Retinal pigment epithelial cell (primary cell): Measurements from ENCODE around the gene EXD2.
"Not testable (repeated sequence)": the region's sequence is repeated elsewhere in the genome, so short reads cannot be mapped to it uniquely, and the experiment has no call there.

ENCODE experiments used
- DNase-seq: peaks from one replicate; pipeline ENCODE4 v3.0.0-alpha.2; 2010; ENCODE audit warnings: low read depth
- H3K4me3 ChIP-seq: 2 replicates; pipeline ENCODE4 v1.5.1; 2011; ENCODE audit warnings: mild to moderate bottlenecking, low read length, control low read depth, moderate library complexity
- CTCF ChIP-seq: conservative IDR thresholded peaks from 2 replicates; pipeline ENCODE4 v1.5.1; 2011; ENCODE audit warnings: low read depth, low read length, control low read depth, inconsistent platforms

The EXD2 gene

GRCh38 chr14:69170839-69171238, 20.5 kb upstream of the EXD2 start:
- no peak overlapping the region for H3K4me3 ChIP-seq
- DNase-seq, result no peak
- TF ChIP-seq CTCF, result no peak

DNA sequence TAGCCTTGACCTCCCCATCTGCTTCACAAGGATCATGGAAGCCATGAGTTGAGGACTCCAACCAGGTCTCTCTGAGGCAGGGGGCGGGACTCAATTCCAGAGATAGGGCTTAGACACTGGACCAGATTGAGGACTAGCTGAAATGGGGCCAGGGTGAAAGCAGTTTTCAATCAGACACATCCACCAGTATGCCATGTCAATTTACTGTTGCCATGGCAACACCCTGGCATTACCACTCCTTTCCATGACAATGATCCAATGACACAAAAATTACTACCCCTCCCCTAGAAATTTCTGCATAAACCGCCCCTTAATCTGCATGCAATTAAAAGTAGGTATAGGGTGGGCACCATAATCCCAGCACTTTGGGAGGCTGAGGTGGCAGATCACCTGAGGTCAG, 19.7 kb upstream of the EXD2 start:
- no peak overlapping the region for H3K4me3 ChIP-seq
- DNase-seq, result no peak
- TF ChIP-seq CTCF, result no peak

DNA sequence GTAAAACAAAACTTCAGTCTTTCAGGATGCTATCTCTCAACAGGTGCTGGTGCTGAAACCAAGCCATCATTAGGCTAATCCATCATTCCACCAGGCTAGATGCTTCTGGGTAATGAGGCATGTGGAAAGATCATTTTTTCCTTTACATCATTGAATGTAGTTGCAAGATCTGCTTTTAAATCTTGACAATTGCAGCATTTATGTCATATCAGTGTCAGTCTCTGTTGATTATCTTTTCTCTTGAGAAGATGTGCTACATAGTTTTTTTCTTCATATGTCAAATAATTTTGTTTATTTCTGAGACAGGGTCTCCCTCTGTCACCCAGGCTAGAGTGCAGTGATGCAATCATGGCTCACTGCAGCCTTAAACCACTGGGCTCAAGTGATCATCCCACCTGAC, 16.2 kb upstream of the EXD2 start:
- DNase-seq, result no peak

GRCh38 chr14:69181491-69181890, 9.8 kb upstream of the EXD2 start:
- DNase-seq, result no peak
- TF ChIP-seq CTCF, result no peak
- H3K4me3 ChIP-seq, result no peak overlapping the region

More for the DNA sequence above, 16.2 kb upstream of the EXD2 start:
- no peak overlapping the region for H3K4me3 ChIP-seq
- TF ChIP-seq CTCF, result no peak

GRCh38 chr14:69182580-69182979, 8.7 kb upstream of the EXD2 start:
- H3K4me3 ChIP-seq, DNase-seq: not testable (repeated sequence)

GRCh38 chr14:69183735-69184134, 7.6 kb upstream of the EXD2 start:
- no peak overlapping the region for H3K4me3 ChIP-seq
- TF ChIP-seq CTCF, result no peak
- no peak for DNase-seq

GRCh38 chr14:69190191-69190590, 1.1 kb upstream of the EXD2 start:
- no peak for TF ChIP-seq CTCF
- DNase-seq, result no peak
- no peak overlapping the region for H3K4me3 ChIP-seq

GRCh38 chr14:69193721-69194120, 2.4 kb downstream of the EXD2 start:
- no peak for TF ChIP-seq CTCF
- H3K4me3 ChIP-seq, result no peak overlapping the region
- DNase-seq, result no peak
